HG02870 (cell line): ENCODE results near the gene RNU7-1.
"Not testable (repeated sequence)": the region's sequence is repeated elsewhere in the genome, so short reads cannot be mapped to it uniquely, and the experiment has no call there.

ENCODE experiments used
- ATAC-seq: cut with Tn5 transposase; IDR thresholded peaks from one replicate; pipeline ENCODE4 v1.9.1; 2021; ENCODE audit warnings: mild to moderate bottlenecking, moderate library complexity; ENCODE audit not compliant: unreplicated experiment

The RNU7-1 gene

GRCh38 chr12:6943722-6944380, at the start of gene RNU7-1, which contains the start of gene C12orf57:
TSS of gene RNU7-1 (plus strand) at chr12:6943816.
TSS of gene C12orf57 (plus strand) at chr12:6944022. CDS start at chr12:6944122, 100 bp downstream.
- ATAC-seq, result peak; percentile 24

GRCh38 chr12:6894321-6894720, 49.3 kb upstream of the RNU7-1 start:
- ATAC-seq, result no peak

GRCh38 chr12:6896846-6897435, 46.7 kb upstream of the RNU7-1 start:
- ATAC-seq, result no peak

GRCh38 chr12:6899427-6899826, 44.2 kb upstream of the RNU7-1 start:
- no peak for ATAC-seq

GRCh38 chr12:6899837-6900519, 43.6 kb upstream of the RNU7-1 start:
- no peak for ATAC-seq

- no peak for ATAC-seq
Observed at GRCh38 chr12:6902448-6902847, 41.2 kb upstream of the RNU7-1 start.

- no peak for ATAC-seq
Observed at GRCh38 chr12:6903722-6904121, 39.9 kb upstream of the RNU7-1 start.

GRCh38 chr12:6904280-6905276, 39.0 kb upstream of the RNU7-1 start, which contains the start of gene LRRC23:
TSS of gene LRRC23 (plus strand) at chr12:6904822. CDS start at chr12:6905634, 812 bp downstream.
- ATAC-seq, result peak; percentile 92

GRCh38 chr12:6905414-6906040, 38.1 kb upstream of the RNU7-1 start:
- no peak for ATAC-seq

GRCh38 chr12:6908141-6908540, 35.5 kb upstream of the RNU7-1 start:
- ATAC-seq, result not testable (repeated sequence)

GRCh38 chr12:6909421-6910145, 34.0 kb upstream of the RNU7-1 start:
- no peak for ATAC-seq

GRCh38 chr12:6912164-6912935, 31.3 kb upstream of the RNU7-1 start:
- ATAC-seq, result no peak

GRCh38 chr12:6914246-6914946, 29.2 kb upstream of the RNU7-1 start, which contains the start of gene ENO2:
TSS of gene ENO2 (plus strand) at chr12:6914580. CDS start at chr12:6915833, 1,253 bp downstream.
- ATAC-seq, result peak; percentile 57

GRCh38 chr12:6914947-6915788, 28.4 kb upstream of the RNU7-1 start:
- ATAC-seq, result no peak

- ATAC-seq, result no peak
Observed at GRCh38 chr12:6915789-6916285, 27.8 kb upstream of the RNU7-1 start.

- no peak for ATAC-seq
Observed at GRCh38 chr12:6916426-6917200, 27.0 kb upstream of the RNU7-1 start.
